Fibroblast of lung (primary cell): ENCODE results near the gene CCN5. TPM values are rescaled to one million over a fixed set of nuclear protein-coding genes. Genes with fewer than 3 reads are reported as not detected.
A peak's percentile ranks its signal among the peaks of the same experiment; 100 is the strongest.

Experiments used
- DNase-seq, 2 donors: peaks; one replicate each; pipeline versions ENCODE4 v3.0.0 to v3.0.0-alpha.2; 2010; ENCODE audit warnings: low read depth in 2 of 2
- H2AFZ ChIP-seq: 2 replicates; pipeline ENCODE4 v1.5.1; 2012; ENCODE audit warnings: low read length, control low read depth, inconsistent platforms
- H3K27ac ChIP-seq: 2 replicates; pipeline ENCODE4 v1.5.1; 2011; ENCODE audit warnings: low read length, control low read depth; ENCODE audit not compliant: insufficient read depth
- H3K27me3 ChIP-seq: 2 replicates; pipeline ENCODE4 v1.5.1; 2011; ENCODE audit warnings: mild to moderate bottlenecking, low read length; ENCODE audit not compliant: control insufficient read depth, insufficient read depth
- H3K36me3 ChIP-seq: 2 replicates; pipeline ENCODE4 v1.5.1; 2011; ENCODE audit warnings: low read length; ENCODE audit not compliant: control insufficient read depth, insufficient read depth
- H3K4me1 ChIP-seq: 2 replicates; pipeline ENCODE4 v1.5.1; 2011; ENCODE audit warnings: low read length; ENCODE audit not compliant: control insufficient read depth, insufficient read depth; ENCODE audit errors: extremely low read depth
- H3K4me2 ChIP-seq: 2 replicates; pipeline ENCODE4 v1.5.1; 2011; ENCODE audit warnings: low read length, control low read depth; ENCODE audit not compliant: insufficient read depth; ENCODE audit errors: extremely low read depth
- H3K4me3 ChIP-seq, 4 experiments: fragments of 200-600 bp in 1 of 4; sonication (generic) in 1 of 4; replicated peaks in 1 of 4; 2 replicates each; pipeline ENCODE4 v1.5.1; 2011 to 2016; ENCODE audit warnings: low read length in 4 of 4, low read depth in 3 of 4, mild to moderate bottlenecking in 3 of 4, control low read depth in 2 of 4, inconsistent platforms in 1 of 4, mixed read lengths in 1 of 4; ENCODE audit not compliant: insufficient read depth in 1 of 4; ENCODE audit errors: control extremely low read depth in 1 of 4
- H3K79me2 ChIP-seq: 2 replicates; pipeline ENCODE4 v1.5.1; 2012; ENCODE audit warnings: mild to moderate bottlenecking, low read length, inconsistent platforms; ENCODE audit not compliant: control insufficient read depth, insufficient read depth
- H3K9ac ChIP-seq: 2 replicates; pipeline ENCODE4 v1.5.1; 2011; ENCODE audit warnings: mild to moderate bottlenecking, low read length, control low read depth; ENCODE audit not compliant: insufficient read depth
- H3K9me3 ChIP-seq: 2 replicates; pipeline ENCODE4 v1.5.1; 2012; ENCODE audit warnings: low read depth, low read length; ENCODE audit not compliant: control insufficient read depth, insufficient read depth
- H4K20me1 ChIP-seq: 2 replicates; pipeline ENCODE4 v1.5.1; 2011; ENCODE audit warnings: low read length; ENCODE audit not compliant: control insufficient read depth, insufficient read depth; ENCODE audit errors: extremely low read depth
- EZH2 ChIP-seq: IDR thresholded peaks from 2 replicates; pipeline ENCODE4 v1.5.1; 2012; ENCODE audit warnings: low read length, control low read depth, mild to moderate bottlenecking; ENCODE audit errors: missing control alignments
- polyA plus RNA-seq, 2 donors: library from polyadenylated mRNA; depleted of rRNA in 1 of 2; stranded (reverse) in 1 of 2; unstranded in 1 of 2; fragments of >200 nt; gene quantifications; 2 replicates each; pipeline ENCODE4 v1.2.1, GENCODE V29; 2011 to 2012; ENCODE audit warnings: missing spikeins in 1 of 2
- total RNA-seq: library from RNA; depleted of rRNA; stranded (reverse); fragments of >200 nt; gene quantifications from 2 replicates; pipeline ENCODE4 v1.2.1, GENCODE V29; 2014
- TF ChIP-seq, protein P1 (sequence below), 2 donors: IDR thresholded peaks in 1 of 2; conservative IDR thresholded peaks in 1 of 2; 1 replicate in 1 of 2; 2 replicates in 1 of 2; pipeline ENCODE4 v1.5.1; 2011 to 2012; ENCODE audit warnings: low read length in 2 of 2, control low read depth in 1 of 2, inconsistent platforms in 1 of 2, low read depth in 1 of 2, mild to moderate bottlenecking in 1 of 2

The CCN5 gene
- total and polyA plus RNA-seq, 2 donors (not counting 1 experiment from before 2014, with no cell fraction given) = 31.4 to 122 TPM

DNA sequence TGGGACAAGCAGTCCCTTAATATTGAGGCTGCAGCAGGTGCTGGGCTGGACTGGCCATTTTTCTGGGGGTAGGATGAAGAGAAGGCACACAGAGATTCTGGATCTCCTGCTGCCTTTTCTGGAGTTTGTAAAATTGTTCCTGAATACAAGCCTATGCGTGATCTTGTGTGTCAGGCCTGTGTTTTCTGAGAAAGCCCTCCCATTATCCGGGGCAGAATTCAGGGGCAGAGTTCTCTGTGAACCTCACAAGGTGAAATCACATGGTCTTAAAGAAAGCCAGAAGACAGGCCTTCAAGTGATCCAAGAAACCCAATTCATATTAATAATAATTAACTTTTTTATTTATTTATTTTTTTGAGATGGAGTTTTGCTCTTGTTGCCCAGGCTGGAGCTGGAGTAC lies 12.5 kb downstream of the CCN5 start:
- H3K4me2 ChIP-seq = no peak overlapping the region
- H3K9ac ChIP-seq = no peak overlapping the region
- H3K4me1 ChIP-seq = no peaks in the 10 kb centered on the region
- no peak for DNase-seq
- no peak overlapping the region for H3K4me3 ChIP-seq
- TF ChIP-seq, protein P1, sequence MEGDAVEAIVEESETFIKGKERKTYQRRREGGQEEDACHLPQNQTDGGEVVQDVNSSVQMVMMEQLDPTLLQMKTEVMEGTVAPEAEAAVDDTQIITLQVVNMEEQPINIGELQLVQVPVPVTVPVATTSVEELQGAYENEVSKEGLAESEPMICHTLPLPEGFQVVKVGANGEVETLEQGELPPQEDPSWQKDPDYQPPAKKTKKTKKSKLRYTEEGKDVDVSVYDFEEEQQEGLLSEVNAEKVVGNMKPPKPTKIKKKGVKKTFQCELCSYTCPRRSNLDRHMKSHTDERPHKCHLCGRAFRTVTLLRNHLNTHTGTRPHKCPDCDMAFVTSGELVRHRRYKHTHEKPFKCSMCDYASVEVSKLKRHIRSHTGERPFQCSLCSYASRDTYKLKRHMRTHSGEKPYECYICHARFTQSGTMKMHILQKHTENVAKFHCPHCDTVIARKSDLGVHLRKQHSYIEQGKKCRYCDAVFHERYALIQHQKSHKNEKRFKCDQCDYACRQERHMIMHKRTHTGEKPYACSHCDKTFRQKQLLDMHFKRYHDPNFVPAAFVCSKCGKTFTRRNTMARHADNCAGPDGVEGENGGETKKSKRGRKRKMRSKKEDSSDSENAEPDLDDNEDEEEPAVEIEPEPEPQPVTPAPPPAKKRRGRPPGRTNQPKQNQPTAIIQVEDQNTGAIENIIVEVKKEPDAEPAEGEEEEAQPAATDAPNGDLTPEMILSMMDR (conservative IDR thresholded peaks at IDR 0.05 in 1 of 2, IDR thresholded peaks at IDR 0.05 in 1 of 2; ENCODE audit: low read depth in 1 of 2, low read length in 2 of 2) = no peak
- TF ChIP-seq EZH2 = no peak
- no peaks in the 10 kb centered on the region for H3K79me2 ChIP-seq
- no peaks in the 10 kb centered on the region for H3K36me3 ChIP-seq
- no peaks in the 10 kb centered on the region for H4K20me1 ChIP-seq
- no peak overlapping the region for H3K27ac ChIP-seq
- H2AFZ ChIP-seq = no peak overlapping the region
- H3K27me3 ChIP-seq = peaks cover 2% of the 10 kb centered on the region
- no peaks in the 10 kb centered on the region for H3K9me3 ChIP-seq

GRCh38 chr20:44728801-44729443 lies 13.8 kb downstream of the CCN5 start:
- Histone ChIP-seq H4K20me1 (no peaks in the 10 kb centered on the region), H3K4me3 (no peak overlapping the region), H3K79me2 (no peaks in the 10 kb centered on the region), H2AFZ (no peak overlapping the region), H3K4me2 (no peak overlapping the region), H3K4me1 (no peaks in the 10 kb centered on the region), H3K27me3 (peaks cover 2% of the 10 kb centered on the region), H3K36me3 (no peaks in the 10 kb centered on the region), H3K9ac (no peak overlapping the region), H3K27ac (no peak overlapping the region), H3K9me3 (no peaks in the 10 kb centered on the region)
- TF ChIP-seq EZH2 = no peak
- TF ChIP-seq, protein P1 (conservative IDR thresholded peaks at IDR 0.05 in 1 of 2, IDR thresholded peaks at IDR 0.05 in 1 of 2; ENCODE audit: low read depth in 1 of 2, low read length in 2 of 2) = no peak
- DNase-seq = peak; percentile 66 to 84

DNA sequence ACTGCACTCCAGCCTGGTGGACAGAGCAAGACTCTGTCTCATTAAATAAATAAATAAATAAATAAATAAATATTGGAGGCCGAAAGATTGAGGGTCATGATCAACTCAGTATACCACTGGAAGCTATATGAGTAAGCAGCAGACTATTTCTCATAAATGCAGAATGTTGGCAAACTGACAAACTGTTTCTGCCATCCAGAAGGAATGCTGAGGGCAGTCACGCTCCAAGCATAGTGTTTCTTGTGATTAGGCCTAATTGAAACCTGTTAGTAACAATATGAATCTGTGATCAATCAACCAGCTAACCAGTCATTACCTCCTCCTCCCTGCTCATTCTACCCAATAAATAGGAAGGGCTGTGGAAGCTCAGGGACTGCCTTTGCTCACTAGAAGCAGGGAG lies 15.3 kb downstream of the CCN5 start:
- H3K36me3 ChIP-seq = no peaks in the 10 kb centered on the region
- H2AFZ ChIP-seq = no peak overlapping the region
- H3K27ac ChIP-seq = peak overlapping the region; percentile 21
- peak; percentile 74 to 89 for DNase-seq
- no peaks in the 10 kb centered on the region for H4K20me1 ChIP-seq
- no peak overlapping the region for H3K4me2 ChIP-seq
- no peaks in the 10 kb centered on the region for H3K79me2 ChIP-seq
- H3K9me3 ChIP-seq = no peaks in the 10 kb centered on the region
- H3K9ac ChIP-seq = no peak overlapping the region
- no peak for TF ChIP-seq EZH2
- TF ChIP-seq, protein P1 (conservative IDR thresholded peaks at IDR 0.05 in 1 of 2, IDR thresholded peaks at IDR 0.05 in 1 of 2; ENCODE audit: low read depth in 1 of 2, low read length in 2 of 2) = no peak
- H3K27me3 ChIP-seq = peaks cover 2% of the 10 kb centered on the region
- no peak overlapping the region for H3K4me3 ChIP-seq
- peaks cover 2% of the 10 kb centered on the region for H3K4me1 ChIP-seq
